Prostate gland (tissue), 2 donors: ENCODE measurements around the gene KRTAP9-2.
A peak's percentile ranks its signal among the peaks of the same experiment; 100 is the strongest.

Experiments
- POLR2A ChIP-seq: fragments of 450-650 bp; IDR thresholded peaks from one replicate; pipeline ENCODE4 v1.6.1; 2016; ENCODE audit warnings: antibody characterized with exemption, mild to moderate bottlenecking
- POLR2AphosphoS5 ChIP-seq: sonication (generic); formaldehyde crosslinking; IDR thresholded peaks from one replicate; pipeline ENCODE4 v1.6.1; 2017; ENCODE audit warnings: antibody characterized with exemption
- TF ChIP-seq, protein P1 (sequence below), 4 experiments: fragments of 200-600 bp in 2 of 4; fragments of 450-650 bp in 2 of 4; sonication (generic) in 2 of 4; IDR thresholded peaks; 1 replicate in 3 of 4; 2 replicates in 1 of 4; pipeline ENCODE4 v1.5.1; 2016 to 2019; ENCODE audit warnings: antibody characterized with exemption in 4 of 4, mild to moderate bottlenecking in 2 of 4, moderate library complexity in 2 of 4

GRCh38 chr17:41211845-41212466, 14.5 kb upstream of the KRTAP9-2 start:
- TF ChIP-seq, protein P1, sequence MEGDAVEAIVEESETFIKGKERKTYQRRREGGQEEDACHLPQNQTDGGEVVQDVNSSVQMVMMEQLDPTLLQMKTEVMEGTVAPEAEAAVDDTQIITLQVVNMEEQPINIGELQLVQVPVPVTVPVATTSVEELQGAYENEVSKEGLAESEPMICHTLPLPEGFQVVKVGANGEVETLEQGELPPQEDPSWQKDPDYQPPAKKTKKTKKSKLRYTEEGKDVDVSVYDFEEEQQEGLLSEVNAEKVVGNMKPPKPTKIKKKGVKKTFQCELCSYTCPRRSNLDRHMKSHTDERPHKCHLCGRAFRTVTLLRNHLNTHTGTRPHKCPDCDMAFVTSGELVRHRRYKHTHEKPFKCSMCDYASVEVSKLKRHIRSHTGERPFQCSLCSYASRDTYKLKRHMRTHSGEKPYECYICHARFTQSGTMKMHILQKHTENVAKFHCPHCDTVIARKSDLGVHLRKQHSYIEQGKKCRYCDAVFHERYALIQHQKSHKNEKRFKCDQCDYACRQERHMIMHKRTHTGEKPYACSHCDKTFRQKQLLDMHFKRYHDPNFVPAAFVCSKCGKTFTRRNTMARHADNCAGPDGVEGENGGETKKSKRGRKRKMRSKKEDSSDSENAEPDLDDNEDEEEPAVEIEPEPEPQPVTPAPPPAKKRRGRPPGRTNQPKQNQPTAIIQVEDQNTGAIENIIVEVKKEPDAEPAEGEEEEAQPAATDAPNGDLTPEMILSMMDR (IDR thresholded peaks at IDR 0.05), result no peak
- TF ChIP-seq POLR2AphosphoS5 (peak; percentile 72), POLR2A (no peak)
